ENCODE data around the gene PHF1. TPM values are rescaled to one million over a fixed set of nuclear protein-coding genes. Genes with fewer than 3 reads are reported as not detected.
"Not testable (repeated sequence)": the region's sequence is repeated elsewhere in the genome, so short reads cannot be mapped to it uniquely, and the experiment has no call there.

PHF1 gene
- 58.6 TPM for polyA plus RNA-seq (2013)

GRCh38 chr6:33410711-33411631 is at the start of gene PHF1:
Gene PHF1, plus strand, starts transcription at chr6:33411014. Its CDS starts 1,250 bp downstream, at chr6:33412264.
- Histone ChIP-seq H3K4me1 (ENCODE audit: control extremely low read depth in 1 of 4, control insufficient read depth in 4 of 4, insufficient read depth in 4 of 4, low read length in 3 of 4) (peaks cover 4 to 33% (median 20%) of the 10 kb centered on the region in 4 experiments), H3K9me3 (ENCODE audit: control extremely low read depth in 1 of 5, control insufficient read depth in 4 of 5, insufficient read depth in 2 of 5, low read depth in 1 of 5, low read length in 4 of 5) (no peaks in the 10 kb centered on the region), H3K27ac (ENCODE audit: insufficient read depth in 1 of 2, low read depth in 1 of 2, low read length in 2 of 2, poor library complexity in 1 of 2, severe bottlenecking in 2 of 2) (peak within 1 kb of the TSS; percentile 59 to 92), H3K4me3 (ENCODE audit: control insufficient read depth in 1 of 7, extremely low read depth in 1 of 7, insufficient read depth in 4 of 7, low read depth in 2 of 7, low read length in 6 of 7) (peak within 1 kb of the TSS; percentile 68 to 92 (median 85)), H3K36me3 (ENCODE audit: control insufficient read depth in 4 of 4, insufficient read depth in 4 of 4, low read length in 3 of 4) (peaks cover 5 to 58% (median 39%) of the 10 kb centered on the region in 4 experiments), H3K27me3 (replicated peaks in 2 of 5; ENCODE audit: control insufficient read depth in 4 of 5, insufficient read depth in 5 of 5, low read length in 4 of 5) (no peaks in the 10 kb centered on the region)
- ChIA-PET CTCF (interaction anchor here (1.2 kb wide), 1 partner anchor 14 kb away, joined by 4 read pairs; no protein-coding TSS in a partner anchor), POLR2A (interaction anchor here (1.1 to 1.2 kb wide), 2 partner anchors 15 to 140 kb away, joined by 3 to 4 read pairs; partner anchors contain the start of genes RPS18 and VPS52)
- WGBS (ENCODE audit: insufficient coverage): under 1% methylated on average over 31 of the region's 67 CpGs
- no peak for DNase-seq

- CTCF ChIA-PET: interaction anchor here (2.2 kb wide), 1 partner anchor 11 kb away, joined by 9 read pairs; no protein-coding TSS in a partner anchor
Observed at GRCh38 chr6:33363486-33363885, 47.3 kb upstream of the PHF1 start.

GRCh38 chr6:33364475-33365205 is 46.2 kb upstream of the PHF1 start:
- peak; percentile 49 to 92 (median 84) for DNase-seq
- 50% methylated on average over 2 of the region's 8 CpGs for WGBS (ENCODE audit: insufficient coverage)
- POLR2A ChIA-PET: interaction anchor here (0.7 kb wide), 1 partner anchor 118 kb away, joined by 3 read pairs; no protein-coding TSS in a partner anchor
- not testable (repeated sequence) for H3K36me3 ChIP-seq (ENCODE audit: control insufficient read depth in 4 of 4, insufficient read depth in 4 of 4, low read length in 3 of 4); H3K27me3 ChIP-seq (replicated peaks in 2 of 5; ENCODE audit: control insufficient read depth in 4 of 5, insufficient read depth in 5 of 5, low read length in 4 of 5); H3K9me3 ChIP-seq (ENCODE audit: control extremely low read depth in 1 of 5, control insufficient read depth in 4 of 5, insufficient read depth in 2 of 5, low read depth in 1 of 5, low read length in 4 of 5); H3K4me3 ChIP-seq (ENCODE audit: control insufficient read depth in 1 of 7, extremely low read depth in 1 of 7, insufficient read depth in 4 of 7, low read depth in 2 of 7, low read length in 6 of 7)
- CTCF ChIA-PET: interaction anchor here (1.4 to 2.2 kb wide), 2 partner anchors 10 to 19 kb away, joined by 4 to 9 read pairs; no protein-coding TSS in a partner anchor
- peaks cover 0 to 17% (median 9%) of the 10 kb centered on the region in 4 experiments for H3K4me1 ChIP-seq (ENCODE audit: control extremely low read depth in 1 of 4, control insufficient read depth in 4 of 4, insufficient read depth in 4 of 4, low read length in 3 of 4)
- H3K27ac ChIP-seq (ENCODE audit: insufficient read depth in 1 of 2, low read depth in 1 of 2, low read length in 2 of 2, poor library complexity in 1 of 2, severe bottlenecking in 2 of 2): peak overlapping the region in 1 of 2 experiments; percentile 49

More at GRCh38 chr6:33363486-33363885, 47.3 kb upstream of the PHF1 start:
- H3K36me3 ChIP-seq (ENCODE audit: control insufficient read depth in 4 of 4, insufficient read depth in 4 of 4, low read length in 3 of 4); H3K27me3 ChIP-seq (replicated peaks in 2 of 5; ENCODE audit: control insufficient read depth in 4 of 5, insufficient read depth in 5 of 5, low read length in 4 of 5); POLR2A ChIA-PET; DNase-seq; H3K9me3 ChIP-seq (ENCODE audit: control extremely low read depth in 1 of 5, control insufficient read depth in 4 of 5, insufficient read depth in 2 of 5, low read depth in 1 of 5, low read length in 4 of 5); H3K4me3 ChIP-seq (ENCODE audit: control insufficient read depth in 1 of 7, extremely low read depth in 1 of 7, insufficient read depth in 4 of 7, low read depth in 2 of 7, low read length in 6 of 7); H3K27ac ChIP-seq (ENCODE audit: insufficient read depth in 1 of 2, low read depth in 1 of 2, low read length in 2 of 2, poor library complexity in 1 of 2, severe bottlenecking in 2 of 2): not testable (repeated sequence)
- 92% methylated on average over 9 of the region's 12 CpGs for WGBS (ENCODE audit: insufficient coverage)
- H3K4me1 ChIP-seq (ENCODE audit: control extremely low read depth in 1 of 4, control insufficient read depth in 4 of 4, insufficient read depth in 4 of 4, low read length in 3 of 4): peaks cover 0 to 17% (median 9%) of the 10 kb centered on the region in 4 experiments

GRCh38 chr6:33365206-33365971 is 45.4 kb upstream of the PHF1 start:
- peak overlapping the region in 1 of 2 experiments; percentile 49 for H3K27ac ChIP-seq (ENCODE audit: insufficient read depth in 1 of 2, low read depth in 1 of 2, low read length in 2 of 2, poor library complexity in 1 of 2, severe bottlenecking in 2 of 2)
- DNase-seq; POLR2A ChIA-PET; H3K4me3 ChIP-seq (ENCODE audit: control insufficient read depth in 1 of 7, extremely low read depth in 1 of 7, insufficient read depth in 4 of 7, low read depth in 2 of 7, low read length in 6 of 7); H3K27me3 ChIP-seq (replicated peaks in 2 of 5; ENCODE audit: control insufficient read depth in 4 of 5, insufficient read depth in 5 of 5, low read length in 4 of 5); H3K9me3 ChIP-seq (ENCODE audit: control extremely low read depth in 1 of 5, control insufficient read depth in 4 of 5, insufficient read depth in 2 of 5, low read depth in 1 of 5, low read length in 4 of 5); H3K36me3 ChIP-seq (ENCODE audit: control insufficient read depth in 4 of 4, insufficient read depth in 4 of 4, low read length in 3 of 4): not testable (repeated sequence)
- peaks cover 0 to 17% (median 9%) of the 10 kb centered on the region in 4 experiments for H3K4me1 ChIP-seq (ENCODE audit: control extremely low read depth in 1 of 4, control insufficient read depth in 4 of 4, insufficient read depth in 4 of 4, low read length in 3 of 4)
- 88% methylated on average over 10 of the region's 10 CpGs for WGBS (ENCODE audit: insufficient coverage)
- CTCF ChIA-PET: interaction anchor here (1.4 to 2.2 kb wide), 2 partner anchors 9 to 20 kb away, joined by 4 to 9 read pairs; no protein-coding TSS in a partner anchor

- ChIA-PET CTCF (interaction anchor here (0.9 to 1.4 kb wide), 4 partner anchors 12 to 29 kb away, joined by 3 read pairs; no protein-coding TSS in a partner anchor), POLR2A (interaction anchor here (0.6 kb wide), 2 partner anchors 40 to 394 kb away, joined by 3 to 4 read pairs; no protein-coding TSS in a partner anchor)
- WGBS (ENCODE audit: insufficient coverage): 83% methylated on average over 4 of the region's 8 CpGs
- Histone ChIP-seq H3K36me3 (ENCODE audit: control insufficient read depth in 4 of 4, insufficient read depth in 4 of 4, low read length in 3 of 4) (no peaks in the 10 kb centered on the region), H3K27me3 (replicated peaks in 2 of 5; ENCODE audit: control insufficient read depth in 4 of 5, insufficient read depth in 5 of 5, low read length in 4 of 5) (no peaks in the 10 kb centered on the region), H3K4me1 (ENCODE audit: control extremely low read depth in 1 of 4, control insufficient read depth in 4 of 4, insufficient read depth in 4 of 4, low read length in 3 of 4) (peaks cover 0 to 21% (median 9%) of the 10 kb centered on the region in 4 experiments), H3K9me3 (ENCODE audit: control extremely low read depth in 1 of 5, control insufficient read depth in 4 of 5, insufficient read depth in 2 of 5, low read depth in 1 of 5, low read length in 4 of 5) (no peaks in the 10 kb centered on the region), H3K27ac (ENCODE audit: insufficient read depth in 1 of 2, low read depth in 1 of 2, low read length in 2 of 2, poor library complexity in 1 of 2, severe bottlenecking in 2 of 2) (no peak overlapping the region), H3K4me3 (ENCODE audit: control insufficient read depth in 1 of 7, extremely low read depth in 1 of 7, insufficient read depth in 4 of 7, low read depth in 2 of 7, low read length in 6 of 7) (no peak overlapping the region)
- no peak for DNase-seq
Observed at GRCh38 chr6:33367009-33367714, 43.7 kb upstream of the PHF1 start.

- peaks cover 0 to 26% (median 13%) of the 10 kb centered on the region in 4 experiments for H3K4me1 ChIP-seq (ENCODE audit: control extremely low read depth in 1 of 4, control insufficient read depth in 4 of 4, insufficient read depth in 4 of 4, low read length in 3 of 4)
- not testable (repeated sequence) for DNase-seq; H3K27ac ChIP-seq (ENCODE audit: insufficient read depth in 1 of 2, low read depth in 1 of 2, low read length in 2 of 2, poor library complexity in 1 of 2, severe bottlenecking in 2 of 2); H3K9me3 ChIP-seq (ENCODE audit: control extremely low read depth in 1 of 5, control insufficient read depth in 4 of 5, insufficient read depth in 2 of 5, low read depth in 1 of 5, low read length in 4 of 5); H3K27me3 ChIP-seq (replicated peaks in 2 of 5; ENCODE audit: control insufficient read depth in 4 of 5, insufficient read depth in 5 of 5, low read length in 4 of 5); H3K36me3 ChIP-seq (ENCODE audit: control insufficient read depth in 4 of 4, insufficient read depth in 4 of 4, low read length in 3 of 4); H3K4me3 ChIP-seq (ENCODE audit: control insufficient read depth in 1 of 7, extremely low read depth in 1 of 7, insufficient read depth in 4 of 7, low read depth in 2 of 7, low read length in 6 of 7)
- POLR2A ChIA-PET: interaction anchor here (0.6 kb wide), 2 partner anchors 39 to 395 kb away, joined by 3 to 4 read pairs; no protein-coding TSS in a partner anchor
- CTCF ChIA-PET: interaction anchor here (0.9 to 1.4 kb wide), 4 partner anchors 11 to 28 kb away, joined by 3 read pairs; no protein-coding TSS in a partner anchor
- WGBS (ENCODE audit: insufficient coverage): 100% methylated on average over 2 of the region's 5 CpGs
Observed at GRCh38 chr6:33367715-33368025, 43.1 kb upstream of the PHF1 start.
